HFF-Myc (cell line): ENCODE results near the gene MEGF11.

Experiments
- DNase-seq: peaks from one replicate; pipeline ENCODE4 v3.0.0-alpha.2; 2011; ENCODE audit warnings: low read depth; ENCODE audit errors: extremely low read depth
- H3K4me3 ChIP-seq: replicated peaks from 2 replicates; pipeline ENCODE4 v1.5.1; 2011; ENCODE audit warnings: low read depth, mild to moderate bottlenecking, control low read depth, low read length
- CTCF ChIP-seq: IDR thresholded peaks from 2 replicates; pipeline ENCODE4 v1.5.1; 2012; ENCODE audit warnings: mild to moderate bottlenecking, low read depth, low read length, control low read depth; ENCODE audit errors: missing control alignments

Gene MEGF11

GRCh38 chr15:66050264-66050663 lies 203.3 kb downstream of the MEGF11 start:
- no peak for TF ChIP-seq CTCF
- no peak for DNase-seq
- H3K4me3 ChIP-seq, result no peak overlapping the region

GRCh38 chr15:66049353-66049752 lies 204.2 kb downstream of the MEGF11 start:
- no peak for TF ChIP-seq CTCF
- no peak overlapping the region for H3K4me3 ChIP-seq
- DNase-seq, result no peak

- no peak for DNase-seq
- TF ChIP-seq CTCF, result no peak
- H3K4me3 ChIP-seq, result no peak overlapping the region
Observed at GRCh38 chr15:66047321-66048024, 206.1 kb downstream of the MEGF11 start.

GRCh38 chr15:66046751-66047150 lies 206.8 kb downstream of the MEGF11 start:
- no peak for DNase-seq
- TF ChIP-seq CTCF, result no peak
- no peak overlapping the region for H3K4me3 ChIP-seq

- DNase-seq, result no peak
- H3K4me3 ChIP-seq, result no peak overlapping the region
- TF ChIP-seq CTCF, result no peak
Observed at GRCh38 chr15:66046326-66046725, 207.2 kb downstream of the MEGF11 start.

GRCh38 chr15:66045542-66045941 lies 208.0 kb downstream of the MEGF11 start:
- no peak for TF ChIP-seq CTCF
- no peak for DNase-seq

GRCh38 chr15:66044837-66045236 lies 208.7 kb downstream of the MEGF11 start:
- no peak for DNase-seq
- H3K4me3 ChIP-seq, result no peak overlapping the region
- TF ChIP-seq CTCF, result no peak

More at GRCh38 chr15:66045542-66045941, 208.0 kb downstream of the MEGF11 start:
- no peak overlapping the region for H3K4me3 ChIP-seq
